Activated CD8-positive, alpha-beta T cell treated with anti-CD3 and anti-CD28 coated beads, Interleukin-2, amount 10 ng/mL, durations not matched to agents 7 days and 5 days (primary cell): ENCODE measurements around the gene DHRS2. TPM values are rescaled to one million over a fixed set of nuclear protein-coding genes. Genes with fewer than 3 reads are reported as not detected.

Experiments
- ATAC-seq: fragments of 150-1000 bp; cut with Tn5 transposase; one replicate; pipeline ENCODE4 v1.10.0; 2021; ENCODE audit warnings: moderate library complexity
- CTCF ChIA-PET: fragments of 350-600 bp; sonication (Branson Sonifier 250); formaldehyde crosslinking; loops from one replicate; lab custom pipeline; 2021; ENCODE audit warnings: antibody characterized with exemption; lab: Charles Lee
- POLR2A ChIA-PET: fragments of 350-600 bp; sonication (Branson Sonifier 250); formaldehyde crosslinking; loops from one replicate; lab custom pipeline; 2021; ENCODE audit warnings: antibody characterized with exemption; lab: Charles Lee
- DNase-seq: peaks from one replicate; pipeline ENCODE4 v3.0.0-alpha.2; 2020
- H3K27ac Mint-ChIP-seq: one replicate; pipeline ENCODE4 v1.8.0; 2021; ENCODE audit warnings: mild to moderate bottlenecking, mixed read lengths
- H3K27me3 Mint-ChIP-seq: one replicate; pipeline ENCODE4 v1.8.0; 2021; ENCODE audit warnings: low read depth, mixed read lengths
- H3K36me3 Mint-ChIP-seq: one replicate; pipeline ENCODE4 v1.8.0; 2021; ENCODE audit warnings: low read depth, mixed read lengths
- H3K4me1 Mint-ChIP-seq: one replicate; pipeline ENCODE4 v1.8.0; 2021; ENCODE audit warnings: low read depth, mixed read lengths
- H3K4me3 Mint-ChIP-seq: one replicate; pipeline ENCODE4 v1.8.0; 2021; ENCODE audit warnings: mild to moderate bottlenecking, mixed read lengths
- H3K9me3 Mint-ChIP-seq: one replicate; pipeline ENCODE4 v1.8.0; 2022; ENCODE audit warnings: mixed read lengths; ENCODE audit not compliant: insufficient read depth
- total RNA-seq, 2 experiments: library from RNA; stranded (reverse); gene quantifications; one replicate each; pipeline ENCODE4 v1.2.3, GENCODE V29; 2021

The DHRS2 gene
- total RNA-seq, 2 experiments from 2014 or later, result 0.24 to 0.44 TPM

- no peak overlapping the region for H3K4me3 Mint-ChIP-seq
- no peak for DNase-seq
- H3K27ac Mint-ChIP-seq, result no peak overlapping the region
- ChIA-PET CTCF (interaction anchor here (1.0 to 14.1 kb wide), 5 partner anchors 10 to 53 kb away, joined by 3 to 197 read pairs (median 4); no protein-coding TSS in a partner anchor), POLR2A (no interaction called here)
- no peaks in the 10 kb centered on the region for H3K27me3 Mint-ChIP-seq
- peaks cover 16% of the 10 kb centered on the region for H3K36me3 Mint-ChIP-seq
- ATAC-seq, result no peak
- H3K9me3 Mint-ChIP-seq, result peaks cover 7% of the 10 kb centered on the region
- peaks cover 29% of the 10 kb centered on the region for H3K4me1 Mint-ChIP-seq
These were observed 23.4 kb upstream of the DHRS2 start for GRCh38 chr14:23612802-23613201.

- Mint-ChIP-seq H3K4me3 (no peak overlapping the region), H3K27me3 (no peaks in the 10 kb centered on the region), H3K36me3 (peaks cover 16% of the 10 kb centered on the region), H3K9me3 (peaks cover 7% of the 10 kb centered on the region), H3K4me1 (peaks cover 31% of the 10 kb centered on the region), H3K27ac (no peak overlapping the region)
- DNase-seq (no peak), ATAC-seq (no peak)
- ChIA-PET POLR2A (no interaction called here), CTCF (interaction anchor here (0.8 to 14.1 kb wide), 6 partner anchors 11 to 52 kb away, joined by 3 to 197 read pairs (median 4); no protein-coding TSS in a partner anchor)
These were observed 22.7 kb upstream of the DHRS2 start for GRCh38 chr14:23613242-23614070.

- CTCF ChIA-PET, result interaction anchor here (0.8 to 14.1 kb wide), 2 partner anchors 18 to 52 kb away, joined by 3 to 197 read pairs; no protein-coding TSS in a partner anchor
- Mint-ChIP-seq H3K27ac (no peak overlapping the region), H3K9me3 (no peaks in the 10 kb centered on the region), H3K4me1 (peaks cover 24% of the 10 kb centered on the region), H3K27me3 (no peaks in the 10 kb centered on the region), H3K36me3 (peaks cover 10% of the 10 kb centered on the region), H3K4me3 (no peak overlapping the region)
- DNase-seq (no peak), ATAC-seq (no peak)
- POLR2A ChIA-PET, result no interaction called here
These were observed 21.8 kb upstream of the DHRS2 start for GRCh38 chr14:23614395-23614828.

- peaks cover 3% of the 10 kb centered on the region for H3K27me3 Mint-ChIP-seq
- H3K4me3 Mint-ChIP-seq, result no peak overlapping the region
- ChIA-PET CTCF (interaction anchor here (0.9 to 14.1 kb wide), 2 partner anchors 10 to 16 kb away, joined by 3 to 197 read pairs; no protein-coding TSS in a partner anchor), POLR2A (interaction anchor here (0.5 kb wide), 1 partner anchor 9 kb away, joined by 3 read pairs; no protein-coding TSS in a partner anchor)
- ATAC-seq (no peak), DNase-seq (no peak)
- peaks cover 2% of the 10 kb centered on the region for H3K36me3 Mint-ChIP-seq
- H3K27ac Mint-ChIP-seq, result no peak overlapping the region
- H3K4me1 Mint-ChIP-seq, result peaks cover 10% of the 10 kb centered on the region
- no peaks in the 10 kb centered on the region for H3K9me3 Mint-ChIP-seq
These were observed 20.3 kb upstream of the DHRS2 start for GRCh38 chr14:23615856-23616255.

GRCh38 chr14:23617539-23617938 is 18.6 kb upstream of the DHRS2 start:
- H3K27me3 Mint-ChIP-seq, result peaks cover 5% of the 10 kb centered on the region
- H3K4me1 Mint-ChIP-seq, result peaks cover 3% of the 10 kb centered on the region
- H3K27ac Mint-ChIP-seq, result no peak overlapping the region
- no peak for ATAC-seq
- ChIA-PET CTCF (interaction anchor here (14.1 kb wide), 1 partner anchor 14 kb away, joined by 197 read pairs; no protein-coding TSS in a partner anchor), POLR2A (no interaction called here)
- H3K9me3 Mint-ChIP-seq, result no peaks in the 10 kb centered on the region
- no peak overlapping the region for H3K4me3 Mint-ChIP-seq
- no peaks in the 10 kb centered on the region for H3K36me3 Mint-ChIP-seq
- DNase-seq, result no peak

- peaks cover 5% of the 10 kb centered on the region for H3K27me3 Mint-ChIP-seq
- no peaks in the 10 kb centered on the region for H3K36me3 Mint-ChIP-seq
- H3K9me3 Mint-ChIP-seq, result no peaks in the 10 kb centered on the region
- ATAC-seq, result no peak
- no peak overlapping the region for H3K4me3 Mint-ChIP-seq
- no peak for DNase-seq
- H3K27ac Mint-ChIP-seq, result no peak overlapping the region
- POLR2A ChIA-PET, result no interaction called here
- CTCF ChIA-PET, result interaction anchor here (14.1 kb wide), 1 partner anchor 14 kb away, joined by 197 read pairs; no protein-coding TSS in a partner anchor
- H3K4me1 Mint-ChIP-seq, result peaks cover 3% of the 10 kb centered on the region
These were observed 17.7 kb upstream of the DHRS2 start for GRCh38 chr14:23618415-23618988.

- DNase-seq (no peak), ATAC-seq (no peak)
- H3K27me3 Mint-ChIP-seq, result peaks cover 5% of the 10 kb centered on the region
- peaks cover 3% of the 10 kb centered on the region for H3K4me1 Mint-ChIP-seq
- H3K4me3 Mint-ChIP-seq, result no peak overlapping the region
- no peak overlapping the region for H3K27ac Mint-ChIP-seq
- CTCF ChIA-PET, result interaction anchor here (1.6 to 3.9 kb wide), 2 partner anchors 11 to 31 kb away, joined by 4 to 40 read pairs; no protein-coding TSS in a partner anchor
- H3K9me3 Mint-ChIP-seq, result peaks cover 10% of the 10 kb centered on the region
- POLR2A ChIA-PET, result no interaction called here
- peaks cover 2% of the 10 kb centered on the region for H3K36me3 Mint-ChIP-seq
These were observed 15.9 kb upstream of the DHRS2 start for GRCh38 chr14:23620177-23620702.

GRCh38 chr14:23621204-23621931 is 14.8 kb upstream of the DHRS2 start:
- Mint-ChIP-seq H3K36me3 (peaks cover 2% of the 10 kb centered on the region), H3K9me3 (peaks cover 13% of the 10 kb centered on the region), H3K27me3 (peaks cover 5% of the 10 kb centered on the region), H3K4me3 (no peak overlapping the region), H3K4me1 (peaks cover 3% of the 10 kb centered on the region), H3K27ac (no peak overlapping the region)
- ATAC-seq, result no peak
- DNase-seq, result no peak
- ChIA-PET CTCF (interaction anchor here (1.4 to 3.9 kb wide), 2 partner anchors 10 to 32 kb away, joined by 4 to 40 read pairs; no protein-coding TSS in a partner anchor), POLR2A (no interaction called here)

- peaks cover 3% of the 10 kb centered on the region for H3K4me1 Mint-ChIP-seq
- peaks cover 10% of the 10 kb centered on the region for H3K27me3 Mint-ChIP-seq
- no peak for DNase-seq
- peaks cover 13% of the 10 kb centered on the region for H3K9me3 Mint-ChIP-seq
- POLR2A ChIA-PET, result no interaction called here
- ATAC-seq, result no peak
- H3K27ac Mint-ChIP-seq, result no peak overlapping the region
- CTCF ChIA-PET, result interaction anchor here (1.4 to 3.9 kb wide), 2 partner anchors 9 to 33 kb away, joined by 4 to 40 read pairs; no protein-coding TSS in a partner anchor
- H3K4me3 Mint-ChIP-seq, result no peak overlapping the region
- peaks cover 2% of the 10 kb centered on the region for H3K36me3 Mint-ChIP-seq
These were observed 14.0 kb upstream of the DHRS2 start for GRCh38 chr14:23621932-23622730.

GRCh38 chr14:23622990-23623389 is 13.2 kb upstream of the DHRS2 start:
- no peak overlapping the region for H3K4me3 Mint-ChIP-seq
- peaks cover 13% of the 10 kb centered on the region for H3K9me3 Mint-ChIP-seq
- peaks cover 14% of the 10 kb centered on the region for H3K27me3 Mint-ChIP-seq
- DNase-seq (no peak), ATAC-seq (no peak)
- ChIA-PET POLR2A (no interaction called here), CTCF (interaction anchor here (3.9 kb wide), 1 partner anchor 8 kb away, joined by 40 read pairs; no protein-coding TSS in a partner anchor)
- H3K36me3 Mint-ChIP-seq, result peaks cover 2% of the 10 kb centered on the region
- peaks cover 3% of the 10 kb centered on the region for H3K4me1 Mint-ChIP-seq
- no peak overlapping the region for H3K27ac Mint-ChIP-seq
